ENCODE data around the gene RDH14. TPM values are rescaled to one million over a fixed set of nuclear protein-coding genes. Genes with fewer than 3 reads are reported as not detected.

RDH14 gene
- total and polyA plus RNA-seq, 2 of the 4 experiments (the other 2 are of a cell fraction): 11.9 to 12.2 TPM

DNA sequence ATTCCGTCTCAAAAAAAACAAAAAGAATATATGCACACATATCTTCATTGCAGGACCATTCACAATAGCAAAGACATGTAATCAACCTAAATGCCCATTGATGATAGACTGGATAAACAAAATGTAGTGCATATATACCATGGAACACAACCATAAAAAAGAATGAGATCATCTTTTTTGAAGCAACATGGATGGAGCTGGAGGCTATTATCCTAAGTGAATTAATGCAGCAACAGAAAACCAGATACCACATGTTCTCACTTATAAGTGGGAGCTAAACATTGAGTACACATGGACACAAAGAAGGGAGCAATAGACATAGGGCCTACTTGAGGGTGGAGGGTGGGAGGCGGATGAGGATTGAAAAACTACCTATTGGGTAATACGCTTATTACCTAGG is 20.2 kb upstream of the RDH14 start:
- DNase-seq: no peak
- H3K79me1 ChIP-seq (ENCODE audit: low read depth in 1 of 2, low read length in 2 of 2): no peaks in the 10 kb centered on the region
- H3K9me1 ChIP-seq (ENCODE audit: insufficient read depth, low read length): peaks cover 5% of the 10 kb centered on the region
- BruUV-seq (replicated peaks): no TSS peak
- H2AFZ ChIP-seq (replicated peaks; ENCODE audit: low read length, poor library complexity): no peak overlapping the region
- no peak overlapping the region for H4K91ac ChIP-seq (ENCODE audit: insufficient read depth, low read depth, low read length)
- no peaks in the 10 kb centered on the region for H4K20me1 ChIP-seq (ENCODE audit: insufficient read depth, low read length)
- H3K4ac ChIP-seq (ENCODE audit: low read depth, low read length): no peak overlapping the region
- H3K4me3 ChIP-seq (ENCODE audit: insufficient read depth, low read depth, low read length): no peak overlapping the region
- H2AK5ac ChIP-seq (ENCODE audit: low read depth, low read length): no peak overlapping the region
- H3K56ac ChIP-seq (ENCODE audit: extremely low read depth, insufficient read depth, low read length): no peak overlapping the region
- no peak for TF ChIP-seq BHLHE40 (IDR thresholded peaks at IDR 0.05; ENCODE audit: low read depth, low read length)
- TF ChIP-seq, protein P1, sequence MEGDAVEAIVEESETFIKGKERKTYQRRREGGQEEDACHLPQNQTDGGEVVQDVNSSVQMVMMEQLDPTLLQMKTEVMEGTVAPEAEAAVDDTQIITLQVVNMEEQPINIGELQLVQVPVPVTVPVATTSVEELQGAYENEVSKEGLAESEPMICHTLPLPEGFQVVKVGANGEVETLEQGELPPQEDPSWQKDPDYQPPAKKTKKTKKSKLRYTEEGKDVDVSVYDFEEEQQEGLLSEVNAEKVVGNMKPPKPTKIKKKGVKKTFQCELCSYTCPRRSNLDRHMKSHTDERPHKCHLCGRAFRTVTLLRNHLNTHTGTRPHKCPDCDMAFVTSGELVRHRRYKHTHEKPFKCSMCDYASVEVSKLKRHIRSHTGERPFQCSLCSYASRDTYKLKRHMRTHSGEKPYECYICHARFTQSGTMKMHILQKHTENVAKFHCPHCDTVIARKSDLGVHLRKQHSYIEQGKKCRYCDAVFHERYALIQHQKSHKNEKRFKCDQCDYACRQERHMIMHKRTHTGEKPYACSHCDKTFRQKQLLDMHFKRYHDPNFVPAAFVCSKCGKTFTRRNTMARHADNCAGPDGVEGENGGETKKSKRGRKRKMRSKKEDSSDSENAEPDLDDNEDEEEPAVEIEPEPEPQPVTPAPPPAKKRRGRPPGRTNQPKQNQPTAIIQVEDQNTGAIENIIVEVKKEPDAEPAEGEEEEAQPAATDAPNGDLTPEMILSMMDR (conservative IDR thresholded peaks at IDR 0.05; ENCODE audit: low read depth, low read length): no peak
- no peak for TF ChIP-seq CEBPB (IDR thresholded peaks at IDR 0.05; ENCODE audit: low read depth, low read length)
- no peak for TF ChIP-seq MAZ (IDR thresholded peaks at IDR 0.05; ENCODE audit: borderline replicate concordance, low read depth, low read length)
- TF ChIP-seq NFE2L2 (IDR thresholded peaks at IDR 0.05; ENCODE audit: low read depth, low read length): no peak
- TF ChIP-seq RFX5 (IDR thresholded peaks at IDR 0.05; ENCODE audit: low read depth, low read length): no peak
- TF ChIP-seq RAD21 (IDR thresholded peaks at IDR 0.05; ENCODE audit: low read length): no peak
- TF ChIP-seq CHD1 (IDR thresholded peaks at IDR 0.05; ENCODE audit: low read depth, low read length): no peak
- no peak for TF ChIP-seq MXI1 (IDR thresholded peaks at IDR 0.05; ENCODE audit: borderline replicate concordance, low read depth, low read length)
- TF ChIP-seq RCOR1 (IDR thresholded peaks at IDR 0.05; ENCODE audit: insufficient replicate concordance, low read length): no peak
- TF ChIP-seq SMC3 (IDR thresholded peaks at IDR 0.05; ENCODE audit: low read depth, low read length): no peak
- TF ChIP-seq MAFK (IDR thresholded peaks at IDR 0.05; ENCODE audit: low read depth, low read length): no peak
- TF ChIP-seq FOS (IDR thresholded peaks at IDR 0.05; ENCODE audit: low read depth, low read length): no peak
- TF ChIP-seq POLR2A (IDR thresholded peaks at IDR 0.05; ENCODE audit: low read depth, low read length): no peak
- TF ChIP-seq, protein P2, sequence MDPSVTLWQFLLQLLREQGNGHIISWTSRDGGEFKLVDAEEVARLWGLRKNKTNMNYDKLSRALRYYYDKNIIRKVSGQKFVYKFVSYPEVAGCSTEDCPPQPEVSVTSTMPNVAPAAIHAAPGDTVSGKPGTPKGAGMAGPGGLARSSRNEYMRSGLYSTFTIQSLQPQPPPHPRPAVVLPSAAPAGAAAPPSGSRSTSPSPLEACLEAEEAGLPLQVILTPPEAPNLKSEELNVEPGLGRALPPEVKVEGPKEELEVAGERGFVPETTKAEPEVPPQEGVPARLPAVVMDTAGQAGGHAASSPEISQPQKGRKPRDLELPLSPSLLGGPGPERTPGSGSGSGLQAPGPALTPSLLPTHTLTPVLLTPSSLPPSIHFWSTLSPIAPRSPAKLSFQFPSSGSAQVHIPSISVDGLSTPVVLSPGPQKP (IDR thresholded peaks at IDR 0.05; ENCODE audit: borderline replicate concordance, low read depth, low read length): no peak
- TF ChIP-seq, protein P3, sequence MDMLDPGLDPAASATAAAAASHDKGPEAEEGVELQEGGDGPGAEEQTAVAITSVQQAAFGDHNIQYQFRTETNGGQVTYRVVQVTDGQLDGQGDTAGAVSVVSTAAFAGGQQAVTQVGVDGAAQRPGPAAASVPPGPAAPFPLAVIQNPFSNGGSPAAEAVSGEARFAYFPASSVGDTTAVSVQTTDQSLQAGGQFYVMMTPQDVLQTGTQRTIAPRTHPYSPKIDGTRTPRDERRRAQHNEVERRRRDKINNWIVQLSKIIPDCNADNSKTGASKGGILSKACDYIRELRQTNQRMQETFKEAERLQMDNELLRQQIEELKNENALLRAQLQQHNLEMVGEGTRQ (IDR thresholded peaks at IDR 0.05; ENCODE audit: low read depth, low read length): no peak
- no peak overlapping the region for H2BK120ac ChIP-seq (ENCODE audit: low read depth, low read length)
- intact Hi-C loops (cut with micrococcal nuclease) (no loop called here), dilution Hi-C loops (cut with HindIII; ENCODE audit: low sequenced_read_pairs, unreplicated experiment) (no loop called here), in situ Hi-C loops (cut with MboI; ENCODE audit: low sequenced_read_pairs) (no loop called here)
- no peak overlapping the region for H2BK5ac ChIP-seq (ENCODE audit: low read depth, low read length, poor library complexity, severe bottlenecking)
- ATAC-seq (ENCODE audit: low read depth): no peak
- H4K5ac ChIP-seq (ENCODE audit: low read depth, low read length): no peak overlapping the region
- no peak overlapping the region for H3K4me2 ChIP-seq (ENCODE audit: low read depth, low read length)
- CTCF ChIA-PET: no interaction called here
- H3K4me1 ChIP-seq (ENCODE audit: control insufficient read depth, insufficient read depth, low read length): no peaks in the 10 kb centered on the region
- H2BK15ac ChIP-seq (ENCODE audit: low read depth, low read length): no peak overlapping the region
- no peak overlapping the region for H3K14ac ChIP-seq (replicated peaks; ENCODE audit: low read depth, low read length)
- H3K23ac ChIP-seq (ENCODE audit: low read depth, low read length): no peak overlapping the region
- no CpG with 5 or more reads among the region's 3 CpGs for WGBS, 2 experiments (ENCODE audit: extremely low coverage in 2 of 2, insufficient read length in 1 of 2)
- no peaks in the 10 kb centered on the region for H3K27me3 ChIP-seq (ENCODE audit: control insufficient read depth, insufficient read depth, low read length)
- no peak overlapping the region for H2AK9ac ChIP-seq (replicated peaks; ENCODE audit: low read depth, low read length, poor library complexity)
- POLR2A ChIA-PET (ENCODE audit: unreplicated experiment): no interaction called here
- H4K8ac ChIP-seq (ENCODE audit: low read depth in 2 of 2, low read length in 2 of 2): no peak overlapping the region
- H3K9ac ChIP-seq (ENCODE audit: low read depth, low read length): no peak overlapping the region
- no peak overlapping the region for H3K18ac ChIP-seq (ENCODE audit: low read depth, low read length)
- no peak overlapping the region for H3K27ac ChIP-seq (ENCODE audit: insufficient read depth, low read length)
- no peaks in the 10 kb centered on the region for H3K36me3 ChIP-seq (ENCODE audit: control insufficient read depth, insufficient read depth, low read length)
- H3K9me3 ChIP-seq (ENCODE audit: control insufficient read depth, insufficient read depth, low read length): no peaks in the 10 kb centered on the region
- H2BK20ac ChIP-seq (ENCODE audit: low read depth, low read length): no peak overlapping the region

All from IMR-90 (cell line).